NB4 (cell line): ENCODE measurements around the gene PGA3.

Source experiments
- DNase-seq: peaks from one replicate; pipeline ENCODE4 v3.0.0; 2010; ENCODE audit warnings: low read depth
- H3K4me3 ChIP-seq: one replicate; pipeline ENCODE4 v1.5.1; 2011; ENCODE audit warnings: mild to moderate bottlenecking, low read depth, low read length, moderate library complexity
- MAX ChIP-seq: IDR thresholded peaks from 2 replicates; pipeline ENCODE4 v1.6.1; 2011; ENCODE audit warnings: low read depth, low read length
- MYC ChIP-seq: IDR thresholded peaks from 2 replicates; pipeline ENCODE4 v1.6.1; 2011; ENCODE audit warnings: low read depth, low read length
- POLR2A ChIP-seq: IDR thresholded peaks from 2 replicates; pipeline ENCODE4 v1.6.1; 2011; ENCODE audit warnings: mild to moderate bottlenecking; ENCODE audit not compliant: insufficient read length; ENCODE audit errors: extremely low read depth
- TF ChIP-seq, protein P1 (sequence below): IDR thresholded peaks from one replicate; pipeline ENCODE4 v1.5.1; 2012; ENCODE audit warnings: low read depth, low read length

The PGA3 gene

DNA sequence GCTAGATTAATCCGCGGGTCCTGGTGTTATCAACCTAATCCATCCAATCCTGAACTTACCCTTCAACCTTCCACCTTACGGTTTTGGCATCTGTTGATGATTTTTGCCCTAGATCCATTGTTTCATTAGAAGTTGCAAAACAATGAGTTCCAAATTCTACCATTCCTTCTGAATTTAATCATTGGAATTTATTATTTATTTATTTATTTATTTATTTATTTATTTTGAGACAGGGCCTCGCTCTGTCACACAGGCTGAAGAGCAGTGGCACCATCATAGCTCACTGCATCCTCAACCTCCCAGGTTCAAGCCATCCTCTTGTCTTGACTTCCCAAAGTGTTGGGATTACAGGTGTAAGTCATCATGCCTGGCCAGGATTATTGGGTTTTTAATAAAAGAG, 21.8 kb upstream of the PGA3 start:
- H3K4me3 ChIP-seq, result no peak overlapping the region
- DNase-seq, result no peak
- TF ChIP-seq MYC (no peak), POLR2A (no peak), MAX (no peak)
- TF ChIP-seq, protein P1, sequence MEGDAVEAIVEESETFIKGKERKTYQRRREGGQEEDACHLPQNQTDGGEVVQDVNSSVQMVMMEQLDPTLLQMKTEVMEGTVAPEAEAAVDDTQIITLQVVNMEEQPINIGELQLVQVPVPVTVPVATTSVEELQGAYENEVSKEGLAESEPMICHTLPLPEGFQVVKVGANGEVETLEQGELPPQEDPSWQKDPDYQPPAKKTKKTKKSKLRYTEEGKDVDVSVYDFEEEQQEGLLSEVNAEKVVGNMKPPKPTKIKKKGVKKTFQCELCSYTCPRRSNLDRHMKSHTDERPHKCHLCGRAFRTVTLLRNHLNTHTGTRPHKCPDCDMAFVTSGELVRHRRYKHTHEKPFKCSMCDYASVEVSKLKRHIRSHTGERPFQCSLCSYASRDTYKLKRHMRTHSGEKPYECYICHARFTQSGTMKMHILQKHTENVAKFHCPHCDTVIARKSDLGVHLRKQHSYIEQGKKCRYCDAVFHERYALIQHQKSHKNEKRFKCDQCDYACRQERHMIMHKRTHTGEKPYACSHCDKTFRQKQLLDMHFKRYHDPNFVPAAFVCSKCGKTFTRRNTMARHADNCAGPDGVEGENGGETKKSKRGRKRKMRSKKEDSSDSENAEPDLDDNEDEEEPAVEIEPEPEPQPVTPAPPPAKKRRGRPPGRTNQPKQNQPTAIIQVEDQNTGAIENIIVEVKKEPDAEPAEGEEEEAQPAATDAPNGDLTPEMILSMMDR, result no peak

GRCh38 chr11:61183645-61184044, 19.7 kb upstream of the PGA3 start:
- TF ChIP-seq MYC, result no peak
- TF ChIP-seq, protein P1, result no peak
- no peak for TF ChIP-seq POLR2A
- no peak for TF ChIP-seq MAX
- no peak overlapping the region for H3K4me3 ChIP-seq
- DNase-seq, result no peak

- no peak for DNase-seq
- no peak overlapping the region for H3K4me3 ChIP-seq
- no peak for TF ChIP-seq POLR2A
- TF ChIP-seq, protein P1, result no peak
These were observed 16.8 kb upstream of the PGA3 start for GRCh38 chr11:61186504-61186903.

GRCh38 chr11:61187505-61188130, 15.7 kb upstream of the PGA3 start:
- DNase-seq, result peak; percentile 84
- no peak overlapping the region for H3K4me3 ChIP-seq
- TF ChIP-seq MYC, result 0 out of 2 replicates have a peak, but pooled peaks have one; percentile 35
- no peak for TF ChIP-seq POLR2A
- TF ChIP-seq MAX, result 0 out of 2 replicates have a peak, but pooled peaks have one; percentile 53
- TF ChIP-seq, protein P1, result peak; percentile 97

GRCh38 chr11:61189933-61190332, 13.4 kb upstream of the PGA3 start:
- DNase-seq, result no peak
- TF ChIP-seq MYC (no peak), POLR2A (no peak), MAX (no peak)
- TF ChIP-seq, protein P1, result no peak
- H3K4me3 ChIP-seq, result no peak overlapping the region

DNA sequence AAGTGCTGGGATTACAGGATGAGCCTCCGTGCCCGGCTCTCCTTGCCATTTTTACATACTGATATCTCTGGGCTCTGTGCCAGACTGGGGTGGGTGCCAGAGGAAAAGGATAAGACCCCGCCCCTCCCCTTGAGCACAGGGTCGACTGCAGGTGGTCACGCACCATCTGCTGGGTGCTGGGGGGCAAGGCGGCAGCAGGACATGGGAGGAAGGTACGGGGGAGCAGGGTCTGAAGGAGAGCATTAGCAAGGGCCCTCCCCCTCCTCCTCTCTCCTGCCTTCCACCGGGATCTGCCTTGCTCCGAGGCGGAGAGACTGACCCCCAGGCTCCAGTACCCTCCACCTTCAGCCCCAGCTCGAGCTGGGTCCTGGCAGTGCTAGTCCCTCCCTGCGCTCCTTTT, 9.7 kb upstream of the PGA3 start:
- H3K4me3 ChIP-seq, result no peak overlapping the region
- TF ChIP-seq MAX (no peak), MYC (no peak), POLR2A (no peak)
- TF ChIP-seq, protein P1, result no peak
- no peak for DNase-seq
